ENCODE results near the gene AURKA.
"Not testable (repeated sequence)": the region's sequence is repeated elsewhere in the genome, so short reads cannot be mapped to it uniquely, and the experiment has no call there.

Gene AURKA

DNA sequence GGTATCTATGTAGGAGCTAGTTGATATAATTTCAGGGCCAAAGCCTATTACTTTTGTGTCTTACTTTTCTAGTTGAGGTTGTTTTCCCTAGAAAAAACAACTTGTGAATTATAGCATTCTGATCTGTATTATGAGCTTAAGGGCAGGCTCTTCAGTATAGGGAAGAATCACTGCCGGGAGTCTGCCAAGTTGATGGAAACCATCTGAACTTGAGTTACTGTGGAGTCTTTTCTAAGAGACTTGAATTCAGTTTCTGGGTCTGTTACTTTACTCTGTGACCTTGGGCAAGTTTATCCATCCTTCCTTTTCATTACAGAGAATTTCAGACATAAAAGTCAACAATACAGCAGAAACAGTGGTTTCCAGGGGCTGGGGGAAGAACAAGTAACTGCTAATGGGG is 17.9 kb upstream of the AURKA start:
- H2AFZ ChIP-seq (ENCODE audit: low read length), result no peak overlapping the region
- H3K9ac ChIP-seq (ENCODE audit: low read length), result no peak overlapping the region
- TF ChIP-seq EZH2 (optimal IDR thresholded peaks at IDR 0.05; ENCODE audit: low read depth, low read length) (no peak), EZH2phosphoT487 (IDR thresholded peaks at IDR 0.05; ENCODE audit: low read length) (no peak)
- TF ChIP-seq, protein P1, sequence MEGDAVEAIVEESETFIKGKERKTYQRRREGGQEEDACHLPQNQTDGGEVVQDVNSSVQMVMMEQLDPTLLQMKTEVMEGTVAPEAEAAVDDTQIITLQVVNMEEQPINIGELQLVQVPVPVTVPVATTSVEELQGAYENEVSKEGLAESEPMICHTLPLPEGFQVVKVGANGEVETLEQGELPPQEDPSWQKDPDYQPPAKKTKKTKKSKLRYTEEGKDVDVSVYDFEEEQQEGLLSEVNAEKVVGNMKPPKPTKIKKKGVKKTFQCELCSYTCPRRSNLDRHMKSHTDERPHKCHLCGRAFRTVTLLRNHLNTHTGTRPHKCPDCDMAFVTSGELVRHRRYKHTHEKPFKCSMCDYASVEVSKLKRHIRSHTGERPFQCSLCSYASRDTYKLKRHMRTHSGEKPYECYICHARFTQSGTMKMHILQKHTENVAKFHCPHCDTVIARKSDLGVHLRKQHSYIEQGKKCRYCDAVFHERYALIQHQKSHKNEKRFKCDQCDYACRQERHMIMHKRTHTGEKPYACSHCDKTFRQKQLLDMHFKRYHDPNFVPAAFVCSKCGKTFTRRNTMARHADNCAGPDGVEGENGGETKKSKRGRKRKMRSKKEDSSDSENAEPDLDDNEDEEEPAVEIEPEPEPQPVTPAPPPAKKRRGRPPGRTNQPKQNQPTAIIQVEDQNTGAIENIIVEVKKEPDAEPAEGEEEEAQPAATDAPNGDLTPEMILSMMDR (IDR thresholded peaks at IDR 0.05; ENCODE audit: low read length), result no peak
- H3K27ac ChIP-seq (ENCODE audit: low read length), result no peak overlapping the region
- no peaks in the 10 kb centered on the region for H3K4me1 ChIP-seq (ENCODE audit: low read length)
- no peaks in the 10 kb centered on the region for H3K27me3 ChIP-seq (replicated peaks; ENCODE audit: insufficient read depth, low read length)
- H3K9me3 ChIP-seq (replicated peaks; ENCODE audit: insufficient read depth, low read length), result no peaks in the 10 kb centered on the region
- peaks cover 8% of the 10 kb centered on the region for H3K79me2 ChIP-seq (ENCODE audit: low read length)
- H3K9me2 ChIP-seq (replicated peaks; ENCODE audit: insufficient read depth, low read length), result no peaks in the 10 kb centered on the region
- H3K36me3 ChIP-seq (replicated peaks; ENCODE audit: insufficient read depth, low read length), result peaks cover 6% of the 10 kb centered on the region
- no peaks in the 10 kb centered on the region for H4K20me1 ChIP-seq (ENCODE audit: insufficient read depth, low read length)
- H3F3A ChIP-seq (ENCODE audit: insufficient read depth, low read length), result no peaks in the 10 kb centered on the region
- H3K4me3 ChIP-seq (ENCODE audit: low read length), result no peak overlapping the region
- no peak overlapping the region for H3K4me2 ChIP-seq (ENCODE audit: low read depth, low read length)
- no peak for DNase-seq

- H3K36me3 ChIP-seq (replicated peaks; ENCODE audit: insufficient read depth, low read length), result peaks cover 7% of the 10 kb centered on the region
- H3K9me2 ChIP-seq (replicated peaks; ENCODE audit: insufficient read depth, low read length), result no peaks in the 10 kb centered on the region
- no peak for TF ChIP-seq EZH2 (optimal IDR thresholded peaks at IDR 0.05; ENCODE audit: low read depth, low read length)
- TF ChIP-seq, protein P1 (IDR thresholded peaks at IDR 0.05; ENCODE audit: low read length), result no peak
- no peak for TF ChIP-seq EZH2phosphoT487 (IDR thresholded peaks at IDR 0.05; ENCODE audit: low read length)
- H3K79me2 ChIP-seq (ENCODE audit: low read length), result peaks cover 8% of the 10 kb centered on the region
- no peak for DNase-seq
- H3F3A ChIP-seq (ENCODE audit: insufficient read depth, low read length), result no peaks in the 10 kb centered on the region
- H3K4me2 ChIP-seq (ENCODE audit: low read depth, low read length), result no peak overlapping the region
- no peak overlapping the region for H2AFZ ChIP-seq (ENCODE audit: low read length)
- H3K9ac ChIP-seq (ENCODE audit: low read length), result no peak overlapping the region
- no peaks in the 10 kb centered on the region for H3K27me3 ChIP-seq (replicated peaks; ENCODE audit: insufficient read depth, low read length)
- H4K20me1 ChIP-seq (ENCODE audit: insufficient read depth, low read length), result no peaks in the 10 kb centered on the region
- no peak overlapping the region for H3K4me3 ChIP-seq (ENCODE audit: low read length)
- no peaks in the 10 kb centered on the region for H3K9me3 ChIP-seq (replicated peaks; ENCODE audit: insufficient read depth, low read length)
- no peak overlapping the region for H3K27ac ChIP-seq (ENCODE audit: low read length)
- H3K4me1 ChIP-seq (ENCODE audit: low read length), result no peaks in the 10 kb centered on the region
Observed at GRCh38 chr20:56409521-56409920, 17.5 kb upstream of the AURKA start.

DNA sequence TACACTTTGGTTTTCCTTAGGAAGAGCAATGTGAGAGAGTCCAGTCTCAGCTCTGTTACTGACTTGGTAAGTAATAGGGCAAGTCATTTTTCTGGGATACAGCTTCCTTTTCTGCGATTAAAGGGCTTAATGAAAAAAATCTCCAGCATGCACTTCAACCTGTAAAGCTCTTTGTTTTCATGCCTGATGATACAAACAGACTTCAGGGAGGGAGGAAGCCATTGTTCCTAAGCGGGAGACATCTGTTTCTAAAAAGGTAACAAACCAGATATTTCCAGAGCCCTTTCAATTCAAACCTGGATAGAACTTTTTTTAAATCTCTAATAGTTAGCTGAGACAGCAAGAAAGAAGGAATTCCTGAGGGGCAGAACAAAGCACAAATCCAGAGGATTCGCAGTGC is 14.9 kb upstream of the AURKA start:
- Histone ChIP-seq H3K9me2 (replicated peaks; ENCODE audit: insufficient read depth, low read length) (no peaks in the 10 kb centered on the region), H3K27me3 (replicated peaks; ENCODE audit: insufficient read depth, low read length) (no peaks in the 10 kb centered on the region), H3F3A (ENCODE audit: insufficient read depth, low read length) (no peaks in the 10 kb centered on the region), H3K9ac (ENCODE audit: low read length) (no peak overlapping the region), H2AFZ (ENCODE audit: low read length) (no peak overlapping the region), H3K36me3 (replicated peaks; ENCODE audit: insufficient read depth, low read length) (peaks cover 18% of the 10 kb centered on the region), H4K20me1 (ENCODE audit: insufficient read depth, low read length) (no peaks in the 10 kb centered on the region), H3K27ac (ENCODE audit: low read length) (no peak overlapping the region), H3K4me1 (ENCODE audit: low read length) (no peaks in the 10 kb centered on the region), H3K4me3 (ENCODE audit: low read length) (no peak overlapping the region), H3K9me3 (replicated peaks; ENCODE audit: insufficient read depth, low read length) (no peaks in the 10 kb centered on the region), H3K4me2 (ENCODE audit: low read depth, low read length) (no peak overlapping the region), H3K79me2 (ENCODE audit: low read length) (peaks cover 16% of the 10 kb centered on the region)
- DNase-seq, result no peak
- TF ChIP-seq, protein P1 (IDR thresholded peaks at IDR 0.05; ENCODE audit: low read length), result no peak
- TF ChIP-seq EZH2phosphoT487 (IDR thresholded peaks at IDR 0.05; ENCODE audit: low read length), result no peak

DNA sequence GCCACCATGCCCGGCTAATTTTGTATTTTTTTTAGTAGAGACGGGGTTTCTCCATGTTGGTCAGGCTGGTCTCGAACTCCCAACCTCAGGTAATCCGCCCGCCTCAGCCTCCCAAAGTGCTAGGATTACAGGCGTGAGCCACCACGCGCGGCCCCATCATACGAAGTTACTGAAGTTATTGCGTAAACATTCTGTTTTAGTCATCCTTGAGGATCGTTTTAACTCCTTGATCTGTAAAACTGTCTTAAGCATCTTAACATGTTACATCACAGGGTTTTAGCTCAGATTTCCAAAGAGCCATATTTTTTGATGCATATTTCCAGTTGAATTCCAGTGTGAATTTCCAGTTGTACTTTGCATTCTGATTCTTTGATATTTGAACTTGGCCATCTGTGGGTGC is 13.3 kb upstream of the AURKA start:
- not testable (repeated sequence) for DNase-seq
- peaks cover 31% of the 10 kb centered on the region for H3K79me2 ChIP-seq (ENCODE audit: low read length)

More for the DNA sequence above, 13.3 kb upstream of the AURKA start:
- not testable (repeated sequence) for H3K9ac ChIP-seq (ENCODE audit: low read length); H3K4me3 ChIP-seq (ENCODE audit: low read length); H3K27me3 ChIP-seq (replicated peaks; ENCODE audit: insufficient read depth, low read length); H3K4me1 ChIP-seq (ENCODE audit: low read length); H3K9me3 ChIP-seq (replicated peaks; ENCODE audit: insufficient read depth, low read length); H3K4me2 ChIP-seq (ENCODE audit: low read depth, low read length); H4K20me1 ChIP-seq (ENCODE audit: insufficient read depth, low read length); H3F3A ChIP-seq (ENCODE audit: insufficient read depth, low read length); H3K9me2 ChIP-seq (replicated peaks; ENCODE audit: insufficient read depth, low read length); H3K27ac ChIP-seq (ENCODE audit: low read length); H2AFZ ChIP-seq (ENCODE audit: low read length)
- peaks cover 18% of the 10 kb centered on the region for H3K36me3 ChIP-seq (replicated peaks; ENCODE audit: insufficient read depth, low read length)

Measured in MM.1S (cell line).